ENCODE data around the gene RFTN1. TPM values are rescaled to one million over a fixed set of nuclear protein-coding genes. Genes with fewer than 3 reads are reported as not detected.

RFTN1 gene
- polyA plus RNA-seq, 3 donors: 17.4 to 28.0 (median 27.2) TPM

DNA sequence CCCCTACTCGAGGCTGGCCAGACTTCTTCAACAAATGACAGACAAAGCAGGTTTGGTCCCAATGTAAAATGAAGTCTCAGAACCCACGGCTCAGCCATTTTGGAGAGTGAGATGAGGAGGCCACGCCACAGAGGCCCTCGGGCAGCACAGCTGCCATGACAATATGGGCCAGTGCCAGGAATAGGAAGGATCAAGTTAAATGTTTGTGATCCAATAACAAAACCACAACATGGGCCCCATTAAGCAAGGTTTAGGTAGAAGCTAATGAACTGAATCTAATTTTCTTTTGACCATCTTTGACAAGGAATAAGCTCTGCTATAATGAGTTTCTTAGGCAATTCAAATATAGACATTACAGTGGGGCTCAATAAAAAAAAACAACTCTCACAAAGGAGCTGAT, 52.6 kb downstream of the RFTN1 start:
- Histone ChIP-seq H3K79me2 (ENCODE audit: insufficient read depth, low read length) (no peaks in the 10 kb centered on the region), H3K9ac (ENCODE audit: insufficient read depth, low read length, poor library complexity, severe bottlenecking) (no peak overlapping the region), H3K4me1 (ENCODE audit: control insufficient read depth in 1 of 2, insufficient read depth in 2 of 2, low read length in 2 of 2) (no peaks in the 10 kb centered on the region), H3K36me3 (replicated peaks in 1 of 2; ENCODE audit: control insufficient read depth in 1 of 2, insufficient read depth in 2 of 2, low read length in 2 of 2) (peaks cover 0 to 9% of the 10 kb centered on the region in 2 donors), H3K4me2 (replicated peaks; ENCODE audit: extremely low read depth, low read length, poor library complexity, severe bottlenecking) (no peak overlapping the region), H3K27me3 (ENCODE audit: control insufficient read depth in 2 of 2, insufficient read depth in 2 of 2, low read length in 2 of 2) (no peaks in the 10 kb centered on the region), H4K20me1 (ENCODE audit: insufficient read depth, low read length) (no peaks in the 10 kb centered on the region), H3K27ac (ENCODE audit: low read depth in 1 of 2, low read length in 2 of 2) (no peak overlapping the region), H3K4me3 (replicated peaks in 1 of 3; ENCODE audit: low read depth in 2 of 3, low read length in 3 of 3) (no peak overlapping the region), H3K9me3 (replicated peaks in 1 of 2; ENCODE audit: control insufficient read depth in 1 of 2, insufficient read depth in 1 of 2, low read length in 2 of 2) (no peaks in the 10 kb centered on the region), H2AFZ (ENCODE audit: insufficient read depth, low read depth, low read length, poor library complexity, severe bottlenecking) (no peak overlapping the region)
- H3K4me3 Mint-ChIP-seq: no peak overlapping the region
- intact Hi-C loops (cut with micrococcal nuclease): no loop called here
- TF ChIP-seq, protein P1, sequence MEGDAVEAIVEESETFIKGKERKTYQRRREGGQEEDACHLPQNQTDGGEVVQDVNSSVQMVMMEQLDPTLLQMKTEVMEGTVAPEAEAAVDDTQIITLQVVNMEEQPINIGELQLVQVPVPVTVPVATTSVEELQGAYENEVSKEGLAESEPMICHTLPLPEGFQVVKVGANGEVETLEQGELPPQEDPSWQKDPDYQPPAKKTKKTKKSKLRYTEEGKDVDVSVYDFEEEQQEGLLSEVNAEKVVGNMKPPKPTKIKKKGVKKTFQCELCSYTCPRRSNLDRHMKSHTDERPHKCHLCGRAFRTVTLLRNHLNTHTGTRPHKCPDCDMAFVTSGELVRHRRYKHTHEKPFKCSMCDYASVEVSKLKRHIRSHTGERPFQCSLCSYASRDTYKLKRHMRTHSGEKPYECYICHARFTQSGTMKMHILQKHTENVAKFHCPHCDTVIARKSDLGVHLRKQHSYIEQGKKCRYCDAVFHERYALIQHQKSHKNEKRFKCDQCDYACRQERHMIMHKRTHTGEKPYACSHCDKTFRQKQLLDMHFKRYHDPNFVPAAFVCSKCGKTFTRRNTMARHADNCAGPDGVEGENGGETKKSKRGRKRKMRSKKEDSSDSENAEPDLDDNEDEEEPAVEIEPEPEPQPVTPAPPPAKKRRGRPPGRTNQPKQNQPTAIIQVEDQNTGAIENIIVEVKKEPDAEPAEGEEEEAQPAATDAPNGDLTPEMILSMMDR (IDR thresholded peaks at IDR 0.05): no peak
- H3K36me3 Mint-ChIP-seq: peaks cover 15 to 17% of the 10 kb centered on the region in 2 donors
- H3K4me1 Mint-ChIP-seq: peaks cover 18% of the 10 kb centered on the region
- no peak for DNase-seq
- H3K27me3 Mint-ChIP-seq (ENCODE audit: low read depth in 3 of 3): no peaks in the 10 kb centered on the region
- WGBS (ENCODE audit: insufficient coverage): 90% methylated on average over 3 of the region's 4 CpGs
- H3K27ac Mint-ChIP-seq: no peak overlapping the region
- H3K9me3 Mint-ChIP-seq: peaks cover 0 to 2% (median 0%) of the 10 kb centered on the region in 7 donors

DNA sequence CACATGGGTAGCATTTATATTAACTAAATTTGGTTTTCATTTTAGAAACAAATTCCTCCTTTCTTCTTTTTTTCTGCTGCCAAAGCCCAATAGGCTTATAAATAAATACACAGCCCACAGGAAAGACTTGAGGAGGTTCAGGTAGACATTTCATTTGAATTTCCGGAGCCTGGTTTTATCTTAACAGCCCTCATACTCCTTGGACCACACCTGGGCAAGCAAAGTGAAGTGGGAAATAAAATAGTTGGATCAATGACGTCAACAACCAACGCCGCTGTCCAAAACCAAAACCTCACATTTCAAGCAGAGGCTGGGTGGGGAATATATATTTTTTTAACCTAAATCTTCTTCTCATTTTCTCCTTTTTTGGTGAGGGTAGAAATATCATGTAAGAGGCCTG, 53.2 kb downstream of the RFTN1 start:
- TF ChIP-seq, protein P1 (IDR thresholded peaks at IDR 0.05): no peak
- no CpG with 5 or more reads among the region's 4 CpGs for WGBS (ENCODE audit: insufficient coverage)
- peaks cover 0 to 2% (median 0%) of the 10 kb centered on the region in 7 donors for H3K9me3 Mint-ChIP-seq
- Histone ChIP-seq H3K4me1 (ENCODE audit: control insufficient read depth in 1 of 2, insufficient read depth in 2 of 2, low read length in 2 of 2) (no peaks in the 10 kb centered on the region), H2AFZ (ENCODE audit: insufficient read depth, low read depth, low read length, poor library complexity, severe bottlenecking) (no peak overlapping the region), H3K36me3 (replicated peaks in 1 of 2; ENCODE audit: control insufficient read depth in 1 of 2, insufficient read depth in 2 of 2, low read length in 2 of 2) (peaks cover 0 to 4% of the 10 kb centered on the region in 2 donors), H3K27me3 (ENCODE audit: control insufficient read depth in 2 of 2, insufficient read depth in 2 of 2, low read length in 2 of 2) (no peaks in the 10 kb centered on the region), H3K4me3 (replicated peaks in 1 of 3; ENCODE audit: low read depth in 2 of 3, low read length in 3 of 3) (no peak overlapping the region), H3K27ac (ENCODE audit: low read depth in 1 of 2, low read length in 2 of 2) (no peak overlapping the region), H3K9ac (ENCODE audit: insufficient read depth, low read length, poor library complexity, severe bottlenecking) (no peak overlapping the region), H3K79me2 (ENCODE audit: insufficient read depth, low read length) (no peaks in the 10 kb centered on the region), H3K4me2 (replicated peaks; ENCODE audit: extremely low read depth, low read length, poor library complexity, severe bottlenecking) (no peak overlapping the region), H4K20me1 (ENCODE audit: insufficient read depth, low read length) (peaks cover 3% of the 10 kb centered on the region), H3K9me3 (replicated peaks in 1 of 2; ENCODE audit: control insufficient read depth in 1 of 2, insufficient read depth in 1 of 2, low read length in 2 of 2) (no peaks in the 10 kb centered on the region)
- no peak for DNase-seq
- no peaks in the 10 kb centered on the region for H3K27me3 Mint-ChIP-seq (ENCODE audit: low read depth in 3 of 3)
- H3K4me1 Mint-ChIP-seq: peaks cover 18% of the 10 kb centered on the region
- peaks cover 10 to 11% of the 10 kb centered on the region in 2 donors for H3K36me3 Mint-ChIP-seq
- intact Hi-C loops (cut with micrococcal nuclease): no loop called here
- no peak overlapping the region for H3K4me3 Mint-ChIP-seq
- no peak overlapping the region for H3K27ac Mint-ChIP-seq
